ENCODE data around the gene PHF20.
"Not testable (repeated sequence)": the region's sequence is repeated elsewhere in the genome, so short reads cannot be mapped to it uniquely, and the experiment has no call there.

PHF20 gene

GRCh38 chr20:35947489-35947888 lies 175.7 kb downstream of the PHF20 start:
- DNase-seq = no peak

GRCh38 chr20:35947907-35948306 lies 176.1 kb downstream of the PHF20 start:
- no peak for DNase-seq

GRCh38 chr20:35950093-35950492 lies 178.3 kb downstream of the PHF20 start:
- DNase-seq = no peak

- not testable (repeated sequence) for DNase-seq
These were observed 180.3 kb downstream of the PHF20 start for GRCh38 chr20:35952080-35952479.

GRCh38 chr20:35952480-35953386 lies 180.9 kb downstream of the PHF20 start:
- DNase-seq = no peak

GRCh38 chr20:35953387-35954199 lies 181.8 kb downstream of the PHF20 start:
- no peak for DNase-seq

GRCh38 chr20:35954200-35954906 lies 182.5 kb downstream of the PHF20 start, which contains the start of gene SCAND1:
Gene SCAND1 (minus strand): TSS chr20:35954502. CDS start chr20:35954284, 218 bp downstream.
- DNase-seq = peak; percentile 78

GRCh38 chr20:35954907-35955251 lies 183.1 kb downstream of the PHF20 start:
- DNase-seq = no peak

GRCh38 chr20:35956616-35957015 lies 184.8 kb downstream of the PHF20 start:
- DNase-seq = no peak

GRCh38 chr20:35959291-35959690 lies 187.5 kb downstream of the PHF20 start:
- DNase-seq = not testable (repeated sequence)

GRCh38 chr20:35963878-35964277 lies 192.1 kb downstream of the PHF20 start:
- DNase-seq = no peak

- DNase-seq = no peak
These were observed 196.3 kb downstream of the PHF20 start, which contains the start of gene CNBD2 for GRCh38 chr20:35967979-35968640. Gene CNBD2 (plus strand): TSS chr20:35968590. CDS start chr20:35968763, 173 bp downstream.

GRCh38 chr20:35968930-35969329 lies 197.1 kb downstream of the PHF20 start:
- DNase-seq = no peak

- no peak for DNase-seq
These were observed 200.2 kb downstream of the PHF20 start for GRCh38 chr20:35971981-35972380.

GRCh38 chr20:35972462-35972861 lies 200.6 kb downstream of the PHF20 start:
- DNase-seq = no peak

GRCh38 chr20:35974256-35974655 lies 202.4 kb downstream of the PHF20 start:
- no peak for DNase-seq

GRCh38 chr20:35975576-35976373 lies 204.0 kb downstream of the PHF20 start:
- DNase-seq = no peak

GRCh38 chr20:35978041-35978513 lies 206.3 kb downstream of the PHF20 start:
- DNase-seq = no peak

GRCh38 chr20:35979544-35979943 lies 207.7 kb downstream of the PHF20 start:
- DNase-seq = no peak

GRCh38 chr20:35981969-35982368 lies 210.2 kb downstream of the PHF20 start:
- DNase-seq = no peak

GRCh38 chr20:35984382-35984781 lies 212.6 kb downstream of the PHF20 start:
- no peak for DNase-seq

Measured in NCI-H1436 treated with DMSO at 0.1 percent for 48 hours (cell line).